GM19023 (cell line): Measurements from ENCODE around the gene PPP1CA.
"Not testable (repeated sequence)": the region's sequence is repeated elsewhere in the genome, so short reads cannot be mapped to it uniquely, and the experiment has no call there.

Experiments used
- ATAC-seq: cut with Tn5 transposase; IDR thresholded peaks from one replicate; pipeline ENCODE4 v1.9.1; 2021; ENCODE audit warnings: mild to moderate bottlenecking, moderate library complexity; ENCODE audit not compliant: unreplicated experiment

The PPP1CA gene

DNA sequence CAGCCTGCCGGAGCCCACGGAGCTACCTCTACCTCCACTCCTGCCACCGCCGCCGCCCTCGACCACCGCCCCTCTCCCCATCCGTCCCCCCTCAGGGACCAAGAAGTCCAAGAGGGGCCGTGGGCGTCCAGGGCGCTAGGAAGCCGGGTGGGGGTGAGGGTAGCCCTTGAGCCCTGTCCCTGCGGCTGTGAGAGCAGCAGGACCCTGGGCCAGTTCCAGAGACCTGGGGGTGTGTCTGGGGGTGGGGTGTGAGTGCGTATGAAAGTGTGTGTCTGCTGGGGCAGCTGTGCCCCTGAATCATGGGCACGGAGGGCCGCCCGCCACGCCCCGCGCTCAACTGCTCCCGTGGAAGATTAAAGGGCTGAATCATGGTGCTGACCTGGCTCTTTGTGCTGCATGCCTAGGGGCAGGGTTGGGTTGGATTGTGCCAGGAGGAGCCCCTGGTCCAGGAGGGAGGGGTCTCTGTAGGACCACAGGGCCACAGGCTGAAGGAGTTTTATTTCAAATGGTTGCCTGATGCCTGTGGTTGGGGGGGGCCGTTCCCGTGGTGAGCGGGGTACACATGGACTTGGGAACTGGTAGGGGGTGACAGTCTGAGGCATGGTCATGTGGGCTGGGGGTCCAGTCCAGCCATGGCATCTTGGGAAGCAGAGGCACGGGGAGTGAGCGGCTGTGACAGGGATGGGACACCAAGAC is 33.5 kb upstream of the PPP1CA start:
- ATAC-seq = no peak

DNA sequence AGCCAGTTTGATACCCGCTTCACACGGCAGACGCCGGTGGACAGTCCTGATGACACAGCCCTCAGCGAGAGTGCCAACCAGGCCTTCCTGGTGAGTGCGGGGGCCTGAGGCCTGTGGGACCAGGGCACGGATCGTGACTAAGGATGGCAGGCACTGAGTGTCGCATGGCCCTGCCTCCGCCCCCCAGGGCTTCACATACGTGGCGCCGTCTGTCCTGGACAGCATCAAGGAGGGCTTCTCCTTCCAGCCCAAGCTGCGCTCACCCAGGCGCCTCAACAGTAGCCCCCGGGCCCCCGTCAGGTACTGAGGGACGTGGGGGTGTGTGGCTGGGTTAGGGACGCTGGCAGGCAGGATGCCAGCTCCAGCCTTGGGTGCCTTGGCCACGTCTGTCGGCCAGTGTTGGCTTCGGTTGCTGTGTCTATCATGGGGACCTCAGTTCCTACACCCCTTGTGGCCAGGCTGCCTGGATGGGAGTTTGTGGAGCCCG is 32.8 kb upstream of the PPP1CA start:
- ATAC-seq = no peak

DNA sequence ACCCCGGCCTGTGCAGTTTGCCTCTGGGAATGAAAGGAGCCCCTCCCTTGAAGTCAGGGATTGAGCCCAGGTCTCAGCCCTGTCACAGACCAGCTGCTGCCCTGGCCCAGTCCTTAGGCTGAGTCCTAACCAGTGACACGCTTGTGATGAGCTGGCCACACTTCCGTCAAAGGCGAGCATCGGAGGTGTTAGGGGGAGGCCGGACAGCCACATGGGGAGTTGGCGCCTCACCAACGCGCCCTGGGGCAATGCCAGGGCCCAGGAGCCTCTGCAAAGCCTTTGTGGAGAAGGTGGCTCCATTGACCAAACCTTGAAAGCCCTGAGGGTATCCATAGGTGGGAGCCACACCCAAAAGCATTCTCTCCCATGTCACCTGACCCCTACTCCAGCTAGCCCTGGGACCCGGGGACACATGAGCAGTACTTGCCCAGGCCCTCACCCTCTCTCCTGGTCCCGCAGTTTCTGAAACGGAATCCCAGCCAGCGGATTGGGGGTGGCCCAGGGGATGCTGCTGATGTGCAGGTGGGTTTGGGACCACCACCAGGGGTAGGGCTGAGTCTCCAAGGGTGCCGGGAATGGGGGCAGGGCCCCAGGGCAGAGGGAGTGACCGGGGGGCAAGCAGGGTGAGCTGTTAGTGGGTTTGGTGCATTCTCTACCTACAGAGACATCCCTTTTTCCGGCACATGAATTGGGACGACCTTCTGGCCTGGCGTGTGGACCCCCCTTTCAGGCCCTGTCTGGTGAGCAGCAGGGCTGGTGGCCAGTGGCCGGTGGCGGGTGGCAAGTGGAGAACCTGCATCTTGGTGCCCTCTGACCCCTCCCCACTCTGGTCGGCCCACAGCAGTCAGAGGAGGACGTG is 32.1 kb upstream of the PPP1CA start:
- no peak for ATAC-seq

DNA sequence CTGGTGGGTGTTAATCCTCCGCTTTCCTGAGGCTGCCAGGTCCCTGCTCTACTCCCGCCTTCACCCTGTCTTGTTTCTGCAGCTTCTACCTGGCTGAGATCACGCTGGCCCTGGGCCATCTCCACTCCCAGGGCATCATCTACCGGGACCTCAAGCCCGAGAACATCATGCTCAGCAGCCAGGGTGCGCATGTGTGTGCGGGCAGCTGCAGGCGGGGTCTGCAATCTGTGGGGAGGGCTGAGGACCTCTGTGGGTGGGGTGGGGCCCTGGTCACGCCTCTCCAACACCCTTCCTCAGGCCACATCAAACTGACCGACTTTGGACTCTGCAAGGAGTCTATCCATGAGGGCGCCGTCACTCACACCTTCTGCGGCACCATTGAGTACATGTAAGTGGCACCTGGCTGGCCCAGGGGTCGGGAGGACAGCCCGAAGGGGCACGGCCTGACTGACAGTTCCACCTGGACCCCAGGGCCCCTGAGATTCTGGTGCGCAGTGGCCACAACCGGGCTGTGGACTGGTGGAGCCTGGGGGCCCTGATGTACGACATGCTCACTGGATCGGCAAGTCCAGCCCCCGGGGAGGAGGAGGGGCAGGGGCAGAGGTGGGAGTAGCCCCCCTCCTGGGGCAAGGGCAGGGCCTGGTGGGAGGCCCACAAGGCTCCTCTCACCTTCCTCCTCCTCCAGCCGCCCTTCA is 31.1 kb upstream of the PPP1CA start:
- no peak for ATAC-seq

DNA sequence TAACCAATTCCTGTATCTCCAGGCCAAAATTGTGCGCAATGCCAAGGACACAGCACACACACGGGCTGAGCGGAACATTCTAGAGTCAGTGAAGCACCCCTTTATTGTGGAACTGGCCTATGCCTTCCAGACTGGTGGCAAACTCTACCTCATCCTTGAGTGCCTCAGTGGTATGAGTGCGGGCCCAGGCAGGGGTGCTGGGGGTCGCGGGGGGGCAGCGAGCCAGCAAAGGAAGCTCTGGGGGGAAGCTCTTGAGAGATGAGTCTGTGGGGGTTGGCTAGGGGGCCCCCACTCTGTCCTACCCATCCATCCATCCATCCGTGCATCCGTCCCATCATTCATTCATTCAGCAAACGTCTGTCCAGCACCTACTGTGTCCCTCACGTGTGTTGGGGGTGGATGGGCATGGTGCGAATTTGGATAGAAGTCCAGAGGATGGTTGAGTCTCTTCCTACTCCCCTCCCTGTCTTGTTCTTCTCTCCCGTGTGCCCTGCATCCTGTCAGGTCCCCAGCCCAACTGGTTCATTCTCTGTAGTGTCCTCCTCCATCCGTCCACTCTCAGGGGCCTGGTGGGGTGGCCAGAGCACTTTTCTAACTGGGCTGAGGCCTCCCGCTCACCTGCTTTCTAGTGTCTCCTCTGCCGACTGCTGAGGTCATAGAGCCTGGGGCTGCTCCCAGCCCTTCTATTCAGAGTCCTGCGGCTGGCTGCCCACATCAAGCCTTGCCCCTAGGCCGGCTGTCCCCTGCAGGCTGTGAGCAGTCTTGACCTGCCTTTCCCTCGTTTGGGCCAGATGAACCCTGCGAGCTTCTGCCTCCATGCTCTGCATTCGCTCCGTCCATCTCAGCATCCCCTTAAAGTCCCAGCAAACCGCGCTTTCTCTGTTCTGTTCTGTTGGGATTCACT is 29.9 kb upstream of the PPP1CA start:
- no peak for ATAC-seq

DNA sequence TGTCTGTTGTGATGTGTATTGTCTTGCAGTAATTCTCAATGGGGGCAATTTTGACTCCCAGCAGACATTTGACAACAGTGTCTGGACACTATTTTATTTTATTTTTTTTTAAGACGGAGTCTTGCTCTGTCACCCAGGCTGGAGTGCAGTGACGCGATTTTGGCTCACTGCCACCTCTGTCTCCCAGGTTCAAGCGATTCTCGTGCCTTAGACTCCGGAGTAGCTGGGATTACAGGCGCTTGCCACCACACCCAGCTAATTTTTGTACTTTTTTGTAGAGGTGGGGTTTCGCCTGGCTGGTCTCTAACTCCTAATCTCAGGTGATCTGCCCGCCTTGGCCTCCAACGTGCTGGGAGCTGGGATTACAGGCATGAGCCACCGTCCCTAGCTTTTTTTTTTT is 28.1 kb upstream of the PPP1CA start:
- no peak for ATAC-seq

DNA sequence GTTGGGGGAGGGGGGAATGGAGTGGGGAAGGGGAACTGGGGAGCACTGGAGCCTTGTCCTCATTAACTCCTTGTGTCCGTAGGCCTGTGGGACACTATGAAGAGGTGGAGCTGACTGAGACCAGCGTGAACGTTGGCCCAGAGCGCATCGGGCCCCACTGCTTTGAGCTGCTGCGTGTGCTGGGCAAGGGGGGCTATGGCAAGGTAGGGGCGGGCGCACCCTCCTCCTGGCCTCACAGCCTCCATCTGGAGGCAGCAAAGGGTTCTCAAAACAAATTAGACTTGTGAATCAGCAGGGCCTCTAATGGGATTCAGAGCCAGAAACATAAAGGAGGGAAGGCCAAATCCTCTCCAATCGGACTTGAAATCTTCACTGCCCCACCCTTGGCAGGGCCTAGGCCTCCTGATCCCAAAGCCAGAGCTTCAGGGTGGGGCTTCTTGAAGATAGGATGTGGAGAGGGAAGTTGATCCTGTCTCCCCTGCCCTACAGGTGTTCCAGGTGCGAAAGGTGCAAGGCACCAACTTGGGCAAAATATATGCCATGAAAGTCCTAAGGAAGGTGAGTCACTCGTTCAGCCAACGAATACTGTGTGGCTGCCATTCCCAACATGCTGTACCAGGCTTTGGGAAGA is 27.5 kb upstream of the PPP1CA start:
- ATAC-seq = no peak

DNA sequence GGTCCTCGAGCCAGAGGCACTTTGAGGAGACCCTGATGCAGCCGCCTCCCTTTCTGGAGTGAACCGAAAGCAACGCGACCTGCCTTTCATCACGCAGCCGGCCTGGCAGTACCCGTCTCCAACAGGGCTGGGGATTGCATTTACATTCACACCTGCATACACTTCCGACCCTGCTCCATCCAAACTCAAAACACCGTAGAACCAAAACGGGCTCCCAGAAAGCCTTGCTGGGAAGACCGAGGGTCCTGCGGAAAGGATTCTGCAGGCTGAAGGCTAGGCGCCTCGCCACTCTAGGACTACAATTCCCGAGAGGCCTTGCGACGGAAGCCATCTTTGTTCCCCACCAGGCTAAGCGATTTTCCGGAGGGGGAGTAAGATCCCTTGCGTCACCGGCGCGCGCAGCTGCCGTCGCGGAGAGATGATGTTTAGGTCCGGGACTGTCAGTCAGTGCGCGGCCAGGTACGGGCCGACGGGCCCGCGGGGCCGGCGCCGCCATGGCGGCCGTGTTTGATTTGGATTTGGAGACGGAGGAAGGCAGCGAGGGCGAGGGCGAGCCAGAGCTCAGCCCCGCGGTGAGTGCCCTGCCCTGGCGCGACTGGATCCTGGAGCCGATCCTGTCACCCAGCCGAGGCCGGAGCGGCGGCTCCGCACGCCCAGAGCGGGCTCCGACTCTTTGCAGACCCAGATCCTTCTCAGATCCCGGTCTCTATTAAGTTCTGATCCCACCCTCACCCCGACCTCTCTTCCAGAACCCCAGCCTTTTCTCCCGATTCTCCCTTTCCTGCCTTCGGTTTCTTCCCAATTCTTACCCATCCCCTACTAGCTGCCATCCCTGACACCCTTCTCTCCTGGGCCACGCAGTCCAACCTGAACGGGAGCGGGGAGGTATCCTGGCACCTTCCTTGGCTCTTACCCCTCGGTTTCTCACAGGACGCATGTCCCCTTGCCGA is 26.7 kb upstream of the PPP1CA start, which contains the start of gene RPS6KB2:
Gene RPS6KB2 (plus strand): TSS at position 443 of the 950 bp plus-strand sequence. CDS start 52 bp downstream, at position 495.
- peak; percentile 77 for ATAC-seq

DNA sequence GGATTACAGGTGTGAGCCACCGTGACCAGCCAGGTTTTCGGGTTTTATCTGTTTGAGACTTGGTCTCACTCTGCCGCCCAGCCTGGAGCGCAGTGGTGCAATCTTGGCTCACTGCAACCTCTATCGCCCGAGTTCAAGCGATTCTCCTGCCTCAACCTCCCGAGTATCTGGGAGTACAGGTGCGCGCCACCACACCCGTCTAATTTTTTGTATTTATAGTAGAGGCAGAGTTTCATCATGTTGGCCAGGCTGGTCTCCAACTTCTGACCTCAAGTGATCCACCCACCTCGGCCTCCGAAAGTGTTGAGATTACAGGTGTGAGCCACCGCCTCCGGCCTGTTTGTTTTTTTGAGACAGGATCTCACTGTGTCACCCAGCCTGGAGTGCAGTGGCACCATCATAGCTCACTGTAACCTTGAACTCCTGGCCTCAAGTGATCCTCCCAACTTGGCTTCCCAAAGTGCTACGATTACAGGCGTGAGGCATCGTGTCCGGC is 25.8 kb upstream of the PPP1CA start:
- ATAC-seq = not testable (repeated sequence)

DNA sequence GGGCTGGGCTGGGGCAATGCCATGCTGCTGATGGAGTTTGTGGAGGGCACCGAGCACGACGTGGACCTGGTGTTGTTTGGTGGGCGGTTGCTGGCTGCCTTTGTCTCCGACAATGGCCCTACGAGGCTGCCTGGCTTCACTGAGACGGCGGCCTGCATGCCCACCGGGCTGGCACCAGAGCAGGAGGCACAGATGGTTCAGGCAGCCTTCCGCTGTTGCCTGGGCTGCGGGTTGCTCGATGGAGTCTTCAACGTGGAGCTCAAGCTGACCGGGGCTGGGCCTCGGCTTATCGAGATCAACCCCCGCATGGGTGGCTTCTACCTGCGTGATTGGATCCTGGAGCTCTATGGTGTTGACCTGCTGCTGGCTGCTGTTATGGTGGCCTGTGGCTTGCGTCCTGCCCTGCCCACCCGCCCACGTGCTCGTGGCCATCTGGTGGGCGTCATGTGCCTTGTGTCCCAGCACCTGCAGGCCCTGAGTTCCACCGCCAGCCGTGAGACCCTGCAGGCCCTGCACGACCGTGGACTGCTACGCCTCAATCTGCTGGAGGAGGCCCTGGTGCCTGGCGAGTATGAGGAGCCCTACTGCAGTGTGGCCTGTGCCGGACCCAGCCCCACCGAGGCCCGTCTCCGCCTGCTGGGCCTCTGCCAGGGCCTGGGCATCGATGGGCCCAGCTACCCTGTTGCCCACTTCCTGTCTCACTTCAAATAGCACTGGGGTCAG is 22.4 kb upstream of the PPP1CA start:
- no peak for ATAC-seq

DNA sequence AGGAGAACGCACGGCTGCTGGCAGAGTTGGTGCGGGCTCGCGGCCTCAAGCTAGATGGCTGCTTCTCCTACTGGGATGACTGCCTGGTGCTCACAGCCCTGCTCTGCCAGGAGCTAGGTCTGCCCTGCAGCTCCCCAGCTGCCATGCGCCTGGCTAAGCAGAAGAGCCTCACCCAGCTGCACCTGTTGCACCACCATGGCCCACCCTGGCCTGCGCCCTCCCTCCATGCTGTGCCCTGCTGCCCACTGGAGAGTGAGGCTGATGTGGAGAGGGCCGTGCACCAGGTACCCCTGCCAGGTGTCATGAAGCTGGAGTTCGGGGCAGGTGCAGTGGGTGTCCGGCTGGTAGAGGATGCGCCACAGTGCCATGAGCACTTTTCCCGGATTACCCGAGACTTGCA is 21.8 kb upstream of the PPP1CA start:
- ATAC-seq = no peak

DNA sequence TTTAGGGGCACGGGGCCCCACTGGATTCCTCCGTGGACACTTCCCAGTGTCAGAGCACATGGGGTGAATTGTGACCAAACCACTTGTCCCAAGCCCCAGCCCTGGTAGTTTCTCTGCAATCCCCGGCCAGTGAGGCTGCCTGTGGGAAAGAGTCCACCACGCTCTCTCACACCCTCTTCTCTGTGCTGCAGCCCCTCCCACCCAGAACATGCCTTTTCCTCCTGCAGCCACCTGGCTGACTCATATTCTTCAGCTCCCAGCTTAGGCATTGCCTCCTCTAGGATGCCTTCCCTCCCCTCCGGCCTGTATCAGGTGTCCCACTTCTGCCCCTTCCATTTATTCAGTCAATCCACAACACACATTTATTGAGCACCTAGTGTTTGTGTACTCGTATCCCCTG is 21.2 kb upstream of the PPP1CA start:
- no peak for ATAC-seq

DNA sequence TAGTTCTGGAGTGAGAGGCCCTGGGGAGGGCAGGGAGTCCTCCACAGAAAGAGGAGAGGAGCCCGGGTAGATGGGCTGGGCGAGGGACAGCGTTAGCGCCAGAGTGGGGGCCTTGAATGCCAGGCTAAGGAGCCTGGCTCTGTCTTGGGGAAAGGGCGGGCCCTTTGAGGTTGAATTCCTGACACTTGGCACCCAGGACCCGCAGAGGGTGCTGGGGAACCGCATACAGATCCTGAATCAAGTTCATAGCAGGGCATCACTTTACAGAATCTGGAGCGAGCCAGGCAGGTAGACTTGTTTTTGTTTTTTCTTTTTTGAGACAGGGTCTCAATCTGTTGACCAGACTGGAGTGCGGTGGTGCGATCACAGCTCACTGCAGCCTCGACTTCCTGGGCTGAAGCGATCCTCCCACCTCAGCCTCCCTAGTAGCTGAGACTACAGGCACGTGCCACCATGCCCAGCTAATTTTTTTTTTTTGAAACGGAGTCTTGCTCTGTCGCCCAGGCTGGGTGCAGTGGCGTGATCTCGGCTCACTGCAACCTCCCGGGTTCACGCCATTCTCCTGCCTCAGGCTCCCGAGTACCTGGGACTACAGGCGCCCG is 19.9 kb upstream of the PPP1CA start:
- ATAC-seq = no peak

DNA sequence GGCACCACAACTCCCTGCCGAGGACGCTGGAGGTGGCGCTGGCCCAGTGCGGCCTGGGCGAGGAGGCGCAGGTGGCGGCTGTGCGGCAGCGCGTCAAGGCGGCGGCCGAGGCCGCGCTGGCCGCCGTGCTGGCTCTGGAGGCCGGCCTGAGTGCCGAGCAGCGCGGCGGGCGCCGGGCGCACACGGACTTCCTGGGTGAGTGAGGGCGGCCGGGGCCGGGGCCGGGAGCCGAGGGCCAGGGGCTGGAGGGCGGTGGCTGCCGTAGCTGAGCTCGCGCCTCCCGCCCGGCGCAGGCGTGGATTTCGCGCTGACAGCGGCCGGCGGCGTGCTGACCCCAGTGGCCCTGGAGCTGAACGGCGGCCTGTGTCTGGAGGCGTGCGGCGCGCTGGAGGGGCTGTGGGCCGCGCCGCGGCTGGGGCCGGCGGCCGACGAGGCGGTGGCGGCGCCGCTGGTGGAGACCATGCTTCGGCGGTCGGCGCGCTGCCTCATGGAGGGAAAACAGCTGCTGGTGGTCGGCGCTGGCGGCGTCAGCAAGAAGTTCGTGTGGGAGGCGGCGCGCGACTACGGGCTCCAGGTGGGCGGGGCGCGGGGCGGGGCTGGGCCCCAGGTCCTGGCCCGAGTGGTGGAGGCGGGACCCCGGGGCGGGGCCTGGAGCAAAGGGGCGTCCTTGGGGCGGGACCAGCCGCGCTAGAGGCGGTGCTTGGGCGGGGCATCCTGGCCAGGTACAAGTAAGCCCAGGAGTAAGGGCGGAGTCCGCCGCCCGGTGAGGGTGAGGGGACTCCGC is 19.2 kb upstream of the PPP1CA start:
- ATAC-seq = peak; percentile 83

DNA sequence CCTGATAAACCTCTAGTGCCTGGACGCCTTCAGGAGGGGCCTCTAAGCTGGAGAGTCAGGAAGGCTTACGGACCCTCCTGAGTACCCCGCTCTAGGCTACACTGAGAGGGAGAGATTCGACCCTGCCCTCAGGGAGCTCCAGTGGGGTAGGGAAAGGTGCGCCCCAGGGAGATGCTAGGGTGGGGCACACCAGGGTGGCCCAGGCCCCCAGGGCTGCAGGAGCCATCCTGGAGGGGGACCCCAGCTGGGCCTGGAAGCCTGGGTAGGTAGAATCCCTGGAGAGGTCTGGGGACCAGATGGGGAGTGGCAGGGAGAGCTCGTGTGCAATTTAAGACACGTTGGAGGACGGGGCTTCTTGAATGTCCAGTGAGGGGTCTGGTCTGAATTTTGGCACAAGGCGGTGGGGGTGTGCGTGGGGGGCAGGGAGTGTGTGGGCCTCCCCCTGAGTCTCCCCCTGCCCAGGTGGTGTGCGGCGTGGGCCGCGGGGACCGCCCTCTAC is 18.5 kb upstream of the PPP1CA start:
- ATAC-seq = no peak

DNA sequence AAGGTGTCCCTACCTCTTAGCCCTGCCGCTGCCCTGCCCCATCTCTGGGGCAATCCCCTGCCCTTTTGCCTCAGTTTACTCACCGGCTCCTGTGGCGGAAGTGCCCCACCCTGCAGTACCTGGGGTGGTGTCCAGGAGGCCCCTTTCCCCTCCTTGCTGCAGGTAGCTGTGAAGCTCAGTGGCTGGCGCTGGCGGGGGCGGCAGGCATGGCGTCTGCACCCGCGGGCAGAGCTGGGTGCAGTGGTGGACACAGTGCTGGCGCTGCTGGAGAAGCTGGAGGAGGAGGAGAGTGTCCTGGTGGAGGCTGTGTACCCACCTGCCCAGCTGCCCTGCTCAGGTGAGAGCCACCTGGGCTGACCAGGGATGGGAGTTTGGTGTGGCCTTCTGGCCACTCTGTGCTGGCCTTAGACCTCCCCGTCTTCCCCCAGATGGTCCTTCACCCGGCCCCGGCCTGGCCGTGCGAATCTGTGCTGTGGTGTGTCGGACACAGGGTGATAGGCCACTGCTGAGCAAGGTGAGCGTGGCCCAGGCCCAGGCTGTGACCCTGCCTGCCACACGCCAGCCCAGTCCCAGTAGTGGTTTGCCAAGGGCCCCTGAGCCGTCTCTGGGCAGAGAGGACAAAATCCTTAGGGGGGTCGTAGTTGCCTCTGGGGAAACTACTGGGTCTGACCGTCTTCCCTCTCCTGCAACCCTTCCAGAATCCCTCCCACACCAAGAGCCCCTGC is 17.8 kb upstream of the PPP1CA start:
- ATAC-seq = no peak
